HG02623 (cell line): ENCODE measurements around the gene MUC4.
"Not testable (repeated sequence)": the region's sequence is repeated elsewhere in the genome, so short reads cannot be mapped to it uniquely, and the experiment has no call there.

Source experiments
- ATAC-seq: cut with Tn5 transposase; IDR thresholded peaks from one replicate; pipeline ENCODE4 v1.9.1; 2021; ENCODE audit warnings: moderate library complexity; ENCODE audit not compliant: unreplicated experiment

The MUC4 gene

GRCh38 chr3:195812366-195812765 lies 637 bp upstream of the MUC4 start:
- no peak for ATAC-seq

GRCh38 chr3:195810455-195810845 lies 1.3 kb downstream of the MUC4 start:
- no peak for ATAC-seq

GRCh38 chr3:195809796-195810454 lies 1.8 kb downstream of the MUC4 start:
- no peak for ATAC-seq

- no peak for ATAC-seq
Observed at GRCh38 chr3:195809291-195809785, 2.4 kb downstream of the MUC4 start.

GRCh38 chr3:195808741-195809290 lies 2.9 kb downstream of the MUC4 start:
- ATAC-seq = no peak

GRCh38 chr3:195807681-195808121 lies 4.0 kb downstream of the MUC4 start:
- no peak for ATAC-seq

GRCh38 chr3:195806916-195807231 lies 4.9 kb downstream of the MUC4 start:
- ATAC-seq = no peak

- ATAC-seq = no peak
Observed at GRCh38 chr3:195806211-195806915, 5.4 kb downstream of the MUC4 start.

GRCh38 chr3:195805588-195805987 lies 6.1 kb downstream of the MUC4 start:
- ATAC-seq = not testable (repeated sequence)

- no peak for ATAC-seq
Observed at GRCh38 chr3:195805181-195805580, 6.5 kb downstream of the MUC4 start.

- ATAC-seq = no peak
Observed at GRCh38 chr3:195803289-195803908, 8.3 kb downstream of the MUC4 start.

- no peak for ATAC-seq
Observed at GRCh38 chr3:195802795-195803194, 8.9 kb downstream of the MUC4 start.

- no peak for ATAC-seq
Observed at GRCh38 chr3:195802261-195802701, 9.4 kb downstream of the MUC4 start.

- ATAC-seq = no peak
Observed at GRCh38 chr3:195801251-195802183, 10.2 kb downstream of the MUC4 start.

- no peak for ATAC-seq
Observed at GRCh38 chr3:195800240-195800639, 11.5 kb downstream of the MUC4 start.

GRCh38 chr3:195796795-195797194 lies 14.9 kb downstream of the MUC4 start:
- ATAC-seq = no peak

- no peak for ATAC-seq
Observed at GRCh38 chr3:195794708-195795107, 17.0 kb downstream of the MUC4 start.

GRCh38 chr3:195792621-195793020 lies 19.1 kb downstream of the MUC4 start:
- not testable (repeated sequence) for ATAC-seq

- ATAC-seq = no peak
Observed at GRCh38 chr3:195790901-195791300, 20.8 kb downstream of the MUC4 start.

GRCh38 chr3:195788711-195789581 lies 22.8 kb downstream of the MUC4 start:
- no peak for ATAC-seq
